Mesothelial cell of epicardium (in vitro differentiated cells): ENCODE results near the gene SLC11A1. TPM values are rescaled to one million over a fixed set of nuclear protein-coding genes. Genes with fewer than 3 reads are reported as not detected.
A peak's percentile ranks its signal among the peaks of the same experiment; 100 is the strongest.

Experiments used
- DNase-seq, 2 experiments: peaks; one replicate each; pipeline ENCODE4 v3.0.0; 2021; ENCODE audit warnings: low spot score in 2 of 2; ENCODE audit not compliant: unreplicated experiment in 2 of 2
- H3K27ac Mint-ChIP-seq: 2 replicates; pipeline ENCODE4 v1.8.0; 2021; ENCODE audit warnings: mixed read lengths
- H3K27me3 Mint-ChIP-seq: 2 replicates; pipeline ENCODE4 v1.8.0; 2021; ENCODE audit warnings: low read depth, mixed read lengths
- H3K36me3 Mint-ChIP-seq: 2 replicates; pipeline ENCODE4 v1.8.0; 2021; ENCODE audit warnings: mixed read lengths
- H3K4me1 Mint-ChIP-seq: 2 replicates; pipeline ENCODE4 v1.8.0; 2021; ENCODE audit warnings: mixed read lengths
- H3K4me3 Mint-ChIP-seq: 2 replicates; pipeline ENCODE4 v1.8.0; 2021; ENCODE audit warnings: mild to moderate bottlenecking, moderate library complexity, mixed read lengths
- H3K9me3 Mint-ChIP-seq: 2 replicates; pipeline ENCODE4 v1.8.0; 2021; ENCODE audit warnings: mixed read lengths
- total RNA-seq: library from RNA; stranded (reverse); gene quantifications from 3 replicates; pipeline ENCODE4 v1.2.1, GENCODE V29; 2021
- TF ChIP-seq, protein P1 (sequence below): fragments of 200-600 bp; sonication (generic); IDR thresholded peaks from one replicate; pipeline ENCODE4 v1.5.0; 2021; ENCODE audit warnings: antibody characterized with exemption; ENCODE audit not compliant: unreplicated experiment

The SLC11A1 gene
- total RNA-seq, 1 donor from 2014 or later = 0.76 TPM

DNA sequence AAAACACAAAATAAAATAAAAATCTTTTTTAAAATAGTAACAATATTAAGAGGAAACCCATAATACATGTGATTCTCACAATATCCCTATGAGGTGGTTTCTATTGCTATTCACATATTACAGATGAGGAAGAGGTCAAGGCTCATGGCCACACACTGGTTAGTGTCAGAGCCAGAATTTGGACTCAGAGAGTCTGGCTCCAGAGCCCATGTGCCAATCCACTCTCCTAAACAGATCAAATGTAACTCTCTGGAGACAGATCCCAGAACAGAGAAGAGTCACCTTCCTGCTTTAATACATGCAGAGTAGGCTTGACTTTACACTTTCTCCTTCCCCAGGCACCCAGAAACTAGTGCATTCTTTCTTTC is 10.1 kb upstream of the SLC11A1 start:
- TF ChIP-seq, protein P1, sequence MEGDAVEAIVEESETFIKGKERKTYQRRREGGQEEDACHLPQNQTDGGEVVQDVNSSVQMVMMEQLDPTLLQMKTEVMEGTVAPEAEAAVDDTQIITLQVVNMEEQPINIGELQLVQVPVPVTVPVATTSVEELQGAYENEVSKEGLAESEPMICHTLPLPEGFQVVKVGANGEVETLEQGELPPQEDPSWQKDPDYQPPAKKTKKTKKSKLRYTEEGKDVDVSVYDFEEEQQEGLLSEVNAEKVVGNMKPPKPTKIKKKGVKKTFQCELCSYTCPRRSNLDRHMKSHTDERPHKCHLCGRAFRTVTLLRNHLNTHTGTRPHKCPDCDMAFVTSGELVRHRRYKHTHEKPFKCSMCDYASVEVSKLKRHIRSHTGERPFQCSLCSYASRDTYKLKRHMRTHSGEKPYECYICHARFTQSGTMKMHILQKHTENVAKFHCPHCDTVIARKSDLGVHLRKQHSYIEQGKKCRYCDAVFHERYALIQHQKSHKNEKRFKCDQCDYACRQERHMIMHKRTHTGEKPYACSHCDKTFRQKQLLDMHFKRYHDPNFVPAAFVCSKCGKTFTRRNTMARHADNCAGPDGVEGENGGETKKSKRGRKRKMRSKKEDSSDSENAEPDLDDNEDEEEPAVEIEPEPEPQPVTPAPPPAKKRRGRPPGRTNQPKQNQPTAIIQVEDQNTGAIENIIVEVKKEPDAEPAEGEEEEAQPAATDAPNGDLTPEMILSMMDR = no peak
- no peak overlapping the region for H3K27ac Mint-ChIP-seq
- no peaks in the 10 kb centered on the region for H3K36me3 Mint-ChIP-seq
- H3K4me3 Mint-ChIP-seq = no peak overlapping the region
- no peak for DNase-seq
- H3K4me1 Mint-ChIP-seq = peaks cover 16% of the 10 kb centered on the region
- H3K27me3 Mint-ChIP-seq = no peaks in the 10 kb centered on the region
- no peaks in the 10 kb centered on the region for H3K9me3 Mint-ChIP-seq

DNA sequence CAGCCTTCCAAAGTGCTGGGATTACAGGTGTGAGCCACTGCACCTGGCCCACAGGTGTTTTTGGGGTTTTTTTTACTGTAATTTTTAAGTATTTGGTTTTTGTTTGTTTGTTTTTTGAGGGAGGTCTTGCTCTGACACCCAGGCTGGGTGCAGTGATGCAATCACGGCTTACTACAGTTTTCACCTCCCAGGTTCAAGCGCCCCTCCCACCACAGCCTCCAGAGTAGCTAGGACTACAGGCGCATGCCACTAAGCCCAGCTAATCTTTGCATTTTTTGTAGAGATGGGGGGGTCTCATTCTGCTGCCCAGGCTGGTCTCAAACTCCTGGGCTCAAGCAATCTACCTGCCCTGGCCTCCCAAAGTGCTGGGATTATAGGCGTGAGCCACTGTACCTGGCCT is 7.3 kb upstream of the SLC11A1 start:
- TF ChIP-seq, protein P1 = no peak
- no peaks in the 10 kb centered on the region for H3K36me3 Mint-ChIP-seq
- peaks cover 9% of the 10 kb centered on the region for H3K4me1 Mint-ChIP-seq
- H3K9me3 Mint-ChIP-seq = no peaks in the 10 kb centered on the region
- no peak for DNase-seq
- H3K4me3 Mint-ChIP-seq = no peak overlapping the region
- peaks cover 2% of the 10 kb centered on the region for H3K27me3 Mint-ChIP-seq
- peak overlapping the region; percentile 92 for H3K27ac Mint-ChIP-seq

DNA sequence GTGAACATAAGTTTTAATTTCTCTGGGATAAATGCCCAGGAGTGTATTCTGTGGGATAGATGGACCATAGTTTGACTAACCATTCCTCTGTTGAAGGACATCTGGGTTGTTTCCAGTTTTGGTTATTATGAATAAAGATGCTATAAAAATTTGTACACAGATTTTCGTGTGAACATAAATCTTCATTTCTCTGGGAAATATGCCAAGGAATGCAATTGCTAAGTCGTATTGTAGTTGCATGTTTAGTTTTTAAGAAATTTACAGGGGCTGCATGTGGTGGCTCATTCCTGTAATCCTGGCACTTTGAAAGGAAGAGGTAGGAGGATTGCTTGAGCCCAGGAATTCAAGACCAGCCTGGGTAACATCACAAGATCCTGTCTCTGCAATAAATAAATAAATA is 6.9 kb upstream of the SLC11A1 start:
- DNase-seq = no peak
- Mint-ChIP-seq H3K9me3 (no peaks in the 10 kb centered on the region), H3K27ac (peak overlapping the region; percentile 92), H3K4me3 (no peak overlapping the region), H3K4me1 (peaks cover 7% of the 10 kb centered on the region), H3K36me3 (no peaks in the 10 kb centered on the region), H3K27me3 (peaks cover 5% of the 10 kb centered on the region)
- TF ChIP-seq, protein P1 = no peak

DNA sequence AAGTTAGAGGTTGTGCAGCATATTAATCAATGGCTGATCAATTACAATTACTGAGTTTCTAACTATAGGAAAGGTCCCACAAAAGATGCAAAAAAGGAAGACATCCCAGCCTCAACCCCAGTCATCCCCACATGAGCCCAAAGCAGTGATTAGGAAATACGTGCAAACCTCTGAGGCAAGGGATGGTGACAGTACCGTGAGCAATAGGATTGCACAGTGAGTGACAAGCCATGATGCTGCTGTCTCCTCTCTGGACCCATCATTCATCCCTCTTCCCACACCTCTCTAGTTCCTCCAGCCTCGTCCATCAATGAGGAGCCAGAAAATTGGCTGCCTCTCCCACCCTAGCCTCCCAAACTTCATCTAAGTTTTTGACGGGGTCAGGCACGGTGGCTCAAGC is 4.0 kb upstream of the SLC11A1 start:
- peaks cover 7% of the 10 kb centered on the region for H3K27me3 Mint-ChIP-seq
- no peaks in the 10 kb centered on the region for H3K9me3 Mint-ChIP-seq
- TF ChIP-seq, protein P1 = no peak
- no peaks in the 10 kb centered on the region for H3K36me3 Mint-ChIP-seq
- no peak for DNase-seq
- H3K27ac Mint-ChIP-seq = no peak overlapping the region
- H3K4me3 Mint-ChIP-seq = no peak overlapping the region
- H3K4me1 Mint-ChIP-seq = peaks cover 5% of the 10 kb centered on the region

DNA sequence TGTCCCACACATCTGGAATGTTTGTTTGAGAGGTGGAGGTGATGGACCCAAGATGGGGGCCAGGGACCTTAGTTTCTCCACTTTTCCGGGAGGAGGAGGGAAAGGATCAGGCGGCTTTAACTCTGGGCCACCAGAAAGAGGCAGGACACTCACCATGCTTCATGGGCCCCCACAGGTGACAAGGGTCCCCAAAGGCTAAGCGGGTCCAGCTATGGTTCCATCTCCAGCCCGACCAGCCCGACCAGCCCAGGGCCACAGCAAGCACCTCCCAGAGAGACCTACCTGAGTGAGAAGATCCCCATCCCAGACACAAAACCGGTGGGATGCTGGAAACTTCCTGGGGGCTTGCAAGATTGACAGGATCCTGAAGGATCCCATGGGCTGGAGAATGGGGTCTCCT is 712 bp downstream of the SLC11A1 start:
- no peak for DNase-seq
- no peaks in the 10 kb centered on the region for H3K36me3 Mint-ChIP-seq
- H3K4me3 Mint-ChIP-seq = no peak overlapping the region
- peaks cover 5% of the 10 kb centered on the region for H3K4me1 Mint-ChIP-seq
- peaks cover 13% of the 10 kb centered on the region for H3K27me3 Mint-ChIP-seq
- no peaks in the 10 kb centered on the region for H3K9me3 Mint-ChIP-seq
- TF ChIP-seq, protein P1 = no peak
- H3K27ac Mint-ChIP-seq = no peak overlapping the region

DNA sequence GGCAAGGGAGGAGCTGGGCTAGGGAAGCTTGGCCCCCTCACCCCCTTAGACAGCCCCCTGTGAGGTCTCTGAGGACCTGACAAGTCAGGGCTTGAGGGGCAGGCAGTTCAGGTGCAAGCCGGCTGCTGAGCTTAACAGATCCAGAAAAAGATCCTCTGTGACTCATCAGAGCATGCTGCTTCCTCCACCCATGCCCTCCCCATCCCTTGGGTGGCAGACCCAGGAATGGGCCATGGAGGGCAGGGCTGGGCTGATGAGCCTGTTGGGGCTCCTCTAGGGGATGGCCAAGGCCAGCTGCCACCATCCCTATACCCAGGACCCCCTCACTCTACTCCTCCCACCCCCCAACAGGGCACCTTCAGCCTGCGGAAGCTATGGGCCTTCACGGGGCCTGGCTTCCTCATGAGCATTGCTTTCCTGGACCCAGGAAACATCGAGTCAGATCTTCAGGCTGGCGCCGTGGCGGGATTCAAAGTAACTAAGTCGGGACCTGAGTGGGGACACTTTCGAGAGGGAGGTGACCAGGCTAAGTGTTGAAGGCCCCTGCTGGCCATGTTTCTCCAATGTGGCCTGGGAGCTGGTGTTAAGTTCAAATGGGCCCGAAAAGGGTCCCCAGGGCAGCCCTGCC is 1.9 kb downstream of the SLC11A1 start:
- TF ChIP-seq, protein P1 = no peak
- Mint-ChIP-seq H3K27ac (no peak overlapping the region), H3K4me1 (peaks cover 5% of the 10 kb centered on the region), H3K36me3 (no peaks in the 10 kb centered on the region), H3K27me3 (peaks cover 11% of the 10 kb centered on the region), H3K9me3 (no peaks in the 10 kb centered on the region), H3K4me3 (no peak overlapping the region)
- no peak for DNase-seq
